ENCODE results near the gene AK3. TPM values are rescaled to one million over a fixed set of nuclear protein-coding genes. Genes with fewer than 3 reads are reported as not detected.

Gene AK3
- total RNA-seq, 1 donor from 2014 or later, result 45.1 TPM

DNA sequence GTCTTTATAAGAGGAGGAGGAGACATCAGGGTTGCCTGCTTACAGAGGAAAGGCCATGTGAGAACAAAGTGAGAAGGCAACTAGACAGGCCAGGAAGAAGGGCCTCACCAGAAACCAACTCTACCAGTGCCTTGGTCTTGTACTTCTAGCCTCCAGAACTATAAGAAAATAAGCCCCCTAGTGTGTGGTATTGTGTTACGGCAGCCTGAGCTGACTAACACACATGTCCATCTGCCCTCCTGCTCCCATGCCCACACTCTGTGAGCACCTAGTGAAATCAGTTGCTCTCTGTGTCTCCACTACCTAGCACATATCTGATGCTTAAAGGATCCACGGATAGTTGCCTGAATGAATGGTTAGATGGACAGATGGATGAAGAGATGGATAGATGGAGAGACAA lies 6.9 kb downstream of the AK3 start:
- Histone ChIP-seq H3K4me3 (ENCODE audit: insufficient read depth, low read depth, low read length) (no peak overlapping the region), H2AFZ (ENCODE audit: low read depth, low read length) (no peak overlapping the region), H3K79me2 (ENCODE audit: insufficient read depth, low read length) (peaks cover 80% of the 10 kb centered on the region), H3K27ac (ENCODE audit: low read depth, low read length) (no peak overlapping the region), H3K9ac (ENCODE audit: low read length) (no peak overlapping the region), H3K4me1 (ENCODE audit: insufficient read depth, low read length) (no peaks in the 10 kb centered on the region), H3K9me3 (ENCODE audit: insufficient read depth, low read depth, low read length) (no peaks in the 10 kb centered on the region), H3K4me2 (ENCODE audit: low read length) (no peak overlapping the region), H3K27me3 (ENCODE audit: insufficient read depth, low read length) (no peaks in the 10 kb centered on the region), H4K20me1 (ENCODE audit: insufficient read depth, low read length) (peaks cover 21% of the 10 kb centered on the region), H3K36me3 (ENCODE audit: insufficient read depth, low read length) (no peaks in the 10 kb centered on the region)
- Mint-ChIP-seq H3K9me3 (ENCODE audit: unreplicated experiment) (no peaks in the 10 kb centered on the region), H3K27ac (ENCODE audit: unreplicated experiment) (no peak overlapping the region), H3K4me3 (ENCODE audit: unreplicated experiment) (no peak overlapping the region), H3K36me3 (ENCODE audit: low read depth, unreplicated experiment) (peaks cover 8% of the 10 kb centered on the region), H3K4me1 (ENCODE audit: low read depth, unreplicated experiment) (no peaks in the 10 kb centered on the region), H3K27me3 (ENCODE audit: low read depth, unreplicated experiment) (no peaks in the 10 kb centered on the region)
- DNase-seq (ENCODE audit: low read depth) (no peak), FAIRE-seq (no peak)
- TF ChIP-seq EZH2 (IDR thresholded peaks at IDR 0.05; ENCODE audit: insufficient read depth, low read length), result no peak
- TF ChIP-seq, protein P1, sequence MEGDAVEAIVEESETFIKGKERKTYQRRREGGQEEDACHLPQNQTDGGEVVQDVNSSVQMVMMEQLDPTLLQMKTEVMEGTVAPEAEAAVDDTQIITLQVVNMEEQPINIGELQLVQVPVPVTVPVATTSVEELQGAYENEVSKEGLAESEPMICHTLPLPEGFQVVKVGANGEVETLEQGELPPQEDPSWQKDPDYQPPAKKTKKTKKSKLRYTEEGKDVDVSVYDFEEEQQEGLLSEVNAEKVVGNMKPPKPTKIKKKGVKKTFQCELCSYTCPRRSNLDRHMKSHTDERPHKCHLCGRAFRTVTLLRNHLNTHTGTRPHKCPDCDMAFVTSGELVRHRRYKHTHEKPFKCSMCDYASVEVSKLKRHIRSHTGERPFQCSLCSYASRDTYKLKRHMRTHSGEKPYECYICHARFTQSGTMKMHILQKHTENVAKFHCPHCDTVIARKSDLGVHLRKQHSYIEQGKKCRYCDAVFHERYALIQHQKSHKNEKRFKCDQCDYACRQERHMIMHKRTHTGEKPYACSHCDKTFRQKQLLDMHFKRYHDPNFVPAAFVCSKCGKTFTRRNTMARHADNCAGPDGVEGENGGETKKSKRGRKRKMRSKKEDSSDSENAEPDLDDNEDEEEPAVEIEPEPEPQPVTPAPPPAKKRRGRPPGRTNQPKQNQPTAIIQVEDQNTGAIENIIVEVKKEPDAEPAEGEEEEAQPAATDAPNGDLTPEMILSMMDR (IDR thresholded peaks at IDR 0.05; ENCODE audit: insufficient read depth, low read depth, low read length), result no peak

DNA sequence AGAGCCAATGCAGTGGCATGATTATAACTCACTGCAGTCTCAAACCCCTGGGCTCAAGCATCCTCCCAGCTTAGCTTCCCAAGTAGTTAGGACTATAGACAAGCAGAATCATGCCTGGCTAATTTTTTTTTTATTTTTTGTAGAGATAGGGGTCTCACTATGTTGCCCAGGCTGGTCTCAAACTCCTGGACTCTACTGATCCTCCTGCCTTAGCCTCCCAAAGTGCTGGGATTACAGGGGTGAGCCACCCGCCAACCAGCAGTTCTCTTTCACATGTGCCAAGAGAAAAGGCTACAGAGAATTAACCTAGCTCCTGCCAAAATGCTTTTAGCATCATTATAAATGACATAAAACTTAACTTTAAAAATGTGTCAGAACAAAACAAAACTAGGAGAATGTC lies 8.1 kb downstream of the AK3 start:
- FAIRE-seq (no peak), DNase-seq (ENCODE audit: low read depth) (no peak)
- Mint-ChIP-seq H3K27me3 (ENCODE audit: low read depth, unreplicated experiment) (no peaks in the 10 kb centered on the region), H3K36me3 (ENCODE audit: low read depth, unreplicated experiment) (peaks cover 5% of the 10 kb centered on the region), H3K27ac (ENCODE audit: unreplicated experiment) (no peak overlapping the region), H3K9me3 (ENCODE audit: unreplicated experiment) (no peaks in the 10 kb centered on the region), H3K4me1 (ENCODE audit: low read depth, unreplicated experiment) (no peaks in the 10 kb centered on the region), H3K4me3 (ENCODE audit: unreplicated experiment) (no peak overlapping the region)
- Histone ChIP-seq H3K36me3 (ENCODE audit: insufficient read depth, low read length) (no peaks in the 10 kb centered on the region), H2AFZ (ENCODE audit: low read depth, low read length) (no peak overlapping the region), H3K4me1 (ENCODE audit: insufficient read depth, low read length) (no peaks in the 10 kb centered on the region), H4K20me1 (ENCODE audit: insufficient read depth, low read length) (peaks cover 21% of the 10 kb centered on the region), H3K9ac (ENCODE audit: low read length) (no peak overlapping the region), H3K27ac (ENCODE audit: low read depth, low read length) (no peak overlapping the region), H3K4me2 (ENCODE audit: low read length) (no peak overlapping the region), H3K9me3 (ENCODE audit: insufficient read depth, low read depth, low read length) (no peaks in the 10 kb centered on the region), H3K79me2 (ENCODE audit: insufficient read depth, low read length) (peaks cover 68% of the 10 kb centered on the region), H3K27me3 (ENCODE audit: insufficient read depth, low read length) (no peaks in the 10 kb centered on the region), H3K4me3 (ENCODE audit: insufficient read depth, low read depth, low read length) (no peak overlapping the region)
- TF ChIP-seq, protein P1 (IDR thresholded peaks at IDR 0.05; ENCODE audit: insufficient read depth, low read depth, low read length), result no peak
- no peak for TF ChIP-seq EZH2 (IDR thresholded peaks at IDR 0.05; ENCODE audit: insufficient read depth, low read length)

DNA sequence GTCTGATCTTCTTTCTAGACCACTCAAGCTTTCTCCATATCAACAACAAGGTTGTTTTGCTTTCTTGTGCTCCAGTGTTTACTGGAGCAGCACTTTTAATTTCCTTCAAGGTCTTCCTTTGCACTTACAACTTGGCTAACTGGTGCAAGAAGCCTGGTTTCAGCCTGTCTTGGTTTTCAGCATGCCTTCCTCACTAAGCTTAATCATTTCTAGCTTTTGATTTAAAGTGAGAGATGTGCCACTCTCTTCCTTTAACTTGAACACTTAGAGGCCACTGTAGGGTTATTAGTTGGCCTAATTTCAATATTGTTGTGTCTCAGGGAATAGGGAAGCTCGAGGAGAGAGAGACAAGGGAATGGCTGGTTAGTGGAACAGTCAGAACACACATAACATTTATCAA lies 13.4 kb downstream of the AK3 start:
- H2AFZ ChIP-seq (ENCODE audit: low read depth, low read length), result no peak overlapping the region
- no peaks in the 10 kb centered on the region for H3K9me3 Mint-ChIP-seq (ENCODE audit: unreplicated experiment)
- no peaks in the 10 kb centered on the region for H3K27me3 ChIP-seq (ENCODE audit: insufficient read depth, low read length)
- H3K27ac Mint-ChIP-seq (ENCODE audit: unreplicated experiment), result no peak overlapping the region
- peaks cover 7% of the 10 kb centered on the region for H3K36me3 Mint-ChIP-seq (ENCODE audit: low read depth, unreplicated experiment)
- no peak overlapping the region for H3K27ac ChIP-seq (ENCODE audit: low read depth, low read length)
- no peak overlapping the region for H3K4me3 Mint-ChIP-seq (ENCODE audit: unreplicated experiment)
- peaks cover 9% of the 10 kb centered on the region for H4K20me1 ChIP-seq (ENCODE audit: insufficient read depth, low read length)
- no peaks in the 10 kb centered on the region for H3K4me1 ChIP-seq (ENCODE audit: insufficient read depth, low read length)
- H3K4me1 Mint-ChIP-seq (ENCODE audit: low read depth, unreplicated experiment), result no peaks in the 10 kb centered on the region
- TF ChIP-seq, protein P1 (IDR thresholded peaks at IDR 0.05; ENCODE audit: insufficient read depth, low read depth, low read length), result no peak
- TF ChIP-seq EZH2 (IDR thresholded peaks at IDR 0.05; ENCODE audit: insufficient read depth, low read length), result no peak
- H3K27me3 Mint-ChIP-seq (ENCODE audit: low read depth, unreplicated experiment), result no peaks in the 10 kb centered on the region
- H3K9ac ChIP-seq (ENCODE audit: low read length), result no peak overlapping the region
- no peak overlapping the region for H3K4me2 ChIP-seq (ENCODE audit: low read length)
- H3K36me3 ChIP-seq (ENCODE audit: insufficient read depth, low read length), result no peaks in the 10 kb centered on the region
- no peak for DNase-seq (ENCODE audit: low read depth)
- no peaks in the 10 kb centered on the region for H3K9me3 ChIP-seq (ENCODE audit: insufficient read depth, low read depth, low read length)
- H3K79me2 ChIP-seq (ENCODE audit: insufficient read depth, low read length), result peaks cover 34% of the 10 kb centered on the region
- no peak for FAIRE-seq
- H3K4me3 ChIP-seq (ENCODE audit: insufficient read depth, low read depth, low read length), result no peak overlapping the region

All from astrocyte (in vitro differentiated cells and primary cell).